MCF 10A (cell line): Measurements from ENCODE around the gene BCL7A. TPM values are rescaled to one million over a fixed set of nuclear protein-coding genes. Genes with fewer than 3 reads are reported as not detected.
"Not testable (repeated sequence)": the region's sequence is repeated elsewhere in the genome, so short reads cannot be mapped to it uniquely, and the experiment has no call there.

Experiments
- BruUV-seq: library from RNA; stranded (reverse); fragments of 400-500 nt; replicated peaks from 2 replicates; lab custom pipeline; 2021; lab: Mats Ljungman, UMichigan
- CTCF ChIA-PET: fragments of 300-600 bp; sonication (Branson Sonifier 250); formaldehyde crosslinking; extraction: SDS; loops from one replicate; lab custom pipeline; 2021; ENCODE audit warnings: antibody characterized with exemption, inconsistent platforms; lab: Yijun Ruan, JAX
- POLR2A ChIA-PET: fragments of 300-600, 350-650 bp; sonication (Branson Sonifier 250); formaldehyde crosslinking; extraction: SDS; loops from one replicate; lab custom pipeline; 2020; ENCODE audit warnings: antibody characterized with exemption, inconsistent platforms; lab: Yijun Ruan, JAX
- DNase-seq: peaks from one replicate; pipeline ENCODE4 v3.0.0-alpha.2; 2018; ENCODE audit not compliant: unreplicated experiment
- H3K27ac Mint-ChIP-seq: one replicate; pipeline ENCODE4 v1.8.0; 2022; ENCODE audit warnings: mild to moderate bottlenecking, low read depth, mixed read lengths; ENCODE audit not compliant: unreplicated experiment
- H3K27me3 Mint-ChIP-seq: one replicate; pipeline ENCODE4 v1.8.0; 2022; ENCODE audit warnings: mixed read lengths; ENCODE audit not compliant: insufficient read depth, unreplicated experiment
- H3K36me3 Mint-ChIP-seq: one replicate; pipeline ENCODE4 v1.8.0; 2022; ENCODE audit warnings: mild to moderate bottlenecking, moderate library complexity, mixed read lengths; ENCODE audit not compliant: insufficient read depth, unreplicated experiment
- H3K4me1 Mint-ChIP-seq: one replicate; pipeline ENCODE4 v1.8.0; 2022; ENCODE audit warnings: mixed read lengths; ENCODE audit not compliant: insufficient read depth, unreplicated experiment
- H3K4me3 Mint-ChIP-seq: one replicate; pipeline ENCODE4 v1.8.0; 2022; ENCODE audit warnings: mild to moderate bottlenecking, moderate library complexity, mixed read lengths; ENCODE audit not compliant: unreplicated experiment
- H3K9me3 Mint-ChIP-seq: one replicate; pipeline ENCODE4 v1.8.0; 2022; ENCODE audit warnings: mixed read lengths; ENCODE audit not compliant: unreplicated experiment
- intact Hi-C: fragments of 100-400 bp; cut with micrococcal nuclease; formaldehyde crosslinking; loops from 2 replicates; pipeline ENCODE4 v1.14.1; 2022
- total RNA-seq: library from RNA; stranded (reverse); gene quantifications from 2 replicates; pipeline ENCODE4 v1.2.3, GENCODE V29; 2022
- TF ChIP-seq, protein P1 (sequence below): fragments of 200-600 bp; IDR thresholded peaks from one replicate; pipeline ENCODE4 v1.8.0; 2022; ENCODE audit warnings: antibody characterized with exemption, mild to moderate bottlenecking; ENCODE audit not compliant: unreplicated experiment

BCL7A gene
- total RNA-seq, 1 experiment from 2014 or later, result 18.1 TPM

DNA sequence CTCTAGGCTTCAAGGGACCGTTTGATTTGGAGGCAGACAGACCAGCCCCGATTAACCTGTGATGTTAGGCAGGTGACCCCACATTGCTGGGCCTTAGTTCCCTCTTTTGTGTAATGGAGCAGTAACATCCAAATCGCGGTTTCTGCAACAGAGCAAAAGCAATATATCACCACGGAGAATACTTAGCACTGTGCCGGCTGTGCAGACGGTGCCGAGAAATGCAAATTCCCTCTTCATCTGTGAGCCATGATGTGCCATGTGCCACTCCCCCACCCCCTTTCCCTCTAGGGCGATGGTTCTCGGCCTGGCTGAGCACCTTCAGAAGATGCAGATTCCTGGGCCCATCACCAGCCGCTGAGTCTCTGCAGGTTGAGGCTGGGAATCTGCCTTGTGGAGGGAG is 10.9 kb downstream of the BCL7A start:
- Mint-ChIP-seq H3K27ac (no peak overlapping the region), H3K27me3 (no peaks in the 10 kb centered on the region), H3K4me3 (no peak overlapping the region), H3K9me3 (no peaks in the 10 kb centered on the region), H3K4me1 (peaks cover 38% of the 10 kb centered on the region), H3K36me3 (peaks cover 32% of the 10 kb centered on the region)
- BruUV-seq, result no TSS peak
- ChIA-PET CTCF (interaction anchor here (0.7 to 1.2 kb wide), 2 partner anchors 90 to 133 kb away, joined by 3 to 8 read pairs; no protein-coding TSS in a partner anchor), POLR2A (interaction anchor here (0.6 to 0.7 kb wide), 3 partner anchors 81 to 1976 kb away, joined by 3 read pairs; no protein-coding TSS in a partner anchor)
- intact Hi-C loops, result no loop called here
- TF ChIP-seq, protein P1, sequence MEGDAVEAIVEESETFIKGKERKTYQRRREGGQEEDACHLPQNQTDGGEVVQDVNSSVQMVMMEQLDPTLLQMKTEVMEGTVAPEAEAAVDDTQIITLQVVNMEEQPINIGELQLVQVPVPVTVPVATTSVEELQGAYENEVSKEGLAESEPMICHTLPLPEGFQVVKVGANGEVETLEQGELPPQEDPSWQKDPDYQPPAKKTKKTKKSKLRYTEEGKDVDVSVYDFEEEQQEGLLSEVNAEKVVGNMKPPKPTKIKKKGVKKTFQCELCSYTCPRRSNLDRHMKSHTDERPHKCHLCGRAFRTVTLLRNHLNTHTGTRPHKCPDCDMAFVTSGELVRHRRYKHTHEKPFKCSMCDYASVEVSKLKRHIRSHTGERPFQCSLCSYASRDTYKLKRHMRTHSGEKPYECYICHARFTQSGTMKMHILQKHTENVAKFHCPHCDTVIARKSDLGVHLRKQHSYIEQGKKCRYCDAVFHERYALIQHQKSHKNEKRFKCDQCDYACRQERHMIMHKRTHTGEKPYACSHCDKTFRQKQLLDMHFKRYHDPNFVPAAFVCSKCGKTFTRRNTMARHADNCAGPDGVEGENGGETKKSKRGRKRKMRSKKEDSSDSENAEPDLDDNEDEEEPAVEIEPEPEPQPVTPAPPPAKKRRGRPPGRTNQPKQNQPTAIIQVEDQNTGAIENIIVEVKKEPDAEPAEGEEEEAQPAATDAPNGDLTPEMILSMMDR, result no peak
- DNase-seq, result no peak

DNA sequence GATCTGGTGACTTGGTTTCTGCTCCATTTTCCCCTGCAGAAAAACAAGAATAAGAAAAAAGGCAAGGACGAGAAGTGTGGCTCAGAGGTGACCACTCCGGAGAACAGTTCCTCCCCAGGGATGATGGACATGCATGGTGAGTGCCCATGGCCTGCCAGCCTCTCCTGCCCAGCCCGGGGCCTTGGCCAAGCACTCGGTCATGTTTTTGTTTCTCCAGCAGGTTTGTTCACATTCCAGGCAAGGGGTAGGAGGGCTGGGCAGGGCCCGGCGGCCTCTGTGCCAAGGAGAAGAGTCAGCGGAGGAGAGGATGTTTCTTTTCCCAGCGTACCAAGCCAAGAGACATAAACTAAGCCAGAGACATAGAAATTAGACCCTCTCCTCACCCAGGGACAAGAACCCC is 13.6 kb downstream of the BCL7A start:
- BruUV-seq, result no TSS peak
- H3K27me3 Mint-ChIP-seq, result no peaks in the 10 kb centered on the region
- intact Hi-C loops, result no loop called here
- no peak for DNase-seq
- H3K36me3 Mint-ChIP-seq, result peaks cover 43% of the 10 kb centered on the region
- TF ChIP-seq, protein P1, result no peak
- no peaks in the 10 kb centered on the region for H3K9me3 Mint-ChIP-seq
- CTCF ChIA-PET, result interaction anchor here (0.6 kb wide), 1 partner anchor 288 kb away, joined by 3 read pairs; no protein-coding TSS in a partner anchor
- H3K4me3 Mint-ChIP-seq, result peak overlapping the region; percentile 28
- POLR2A ChIA-PET, result no interaction called here
- H3K4me1 Mint-ChIP-seq, result peaks cover 18% of the 10 kb centered on the region
- H3K27ac Mint-ChIP-seq, result peak overlapping the region; percentile 84

GRCh38 chr12:122036153-122036552 is 14.5 kb downstream of the BCL7A start:
- H3K27me3 Mint-ChIP-seq, result no peaks in the 10 kb centered on the region
- H3K36me3 Mint-ChIP-seq, result peaks cover 47% of the 10 kb centered on the region
- DNase-seq, result no peak
- H3K4me3 Mint-ChIP-seq, result no peak overlapping the region
- H3K4me1 Mint-ChIP-seq, result peaks cover 11% of the 10 kb centered on the region
- TF ChIP-seq, protein P1, result no peak
- CTCF ChIA-PET, result interaction anchor here (0.7 to 1.3 kb wide), 2 partner anchors 108 to 142 kb away, joined by 3 read pairs; no protein-coding TSS in a partner anchor
- POLR2A ChIA-PET, result no interaction called here
- no peak overlapping the region for H3K27ac Mint-ChIP-seq
- no TSS peak for BruUV-seq
- intact Hi-C loops, result no loop called here
- H3K9me3 Mint-ChIP-seq, result no peaks in the 10 kb centered on the region

DNA sequence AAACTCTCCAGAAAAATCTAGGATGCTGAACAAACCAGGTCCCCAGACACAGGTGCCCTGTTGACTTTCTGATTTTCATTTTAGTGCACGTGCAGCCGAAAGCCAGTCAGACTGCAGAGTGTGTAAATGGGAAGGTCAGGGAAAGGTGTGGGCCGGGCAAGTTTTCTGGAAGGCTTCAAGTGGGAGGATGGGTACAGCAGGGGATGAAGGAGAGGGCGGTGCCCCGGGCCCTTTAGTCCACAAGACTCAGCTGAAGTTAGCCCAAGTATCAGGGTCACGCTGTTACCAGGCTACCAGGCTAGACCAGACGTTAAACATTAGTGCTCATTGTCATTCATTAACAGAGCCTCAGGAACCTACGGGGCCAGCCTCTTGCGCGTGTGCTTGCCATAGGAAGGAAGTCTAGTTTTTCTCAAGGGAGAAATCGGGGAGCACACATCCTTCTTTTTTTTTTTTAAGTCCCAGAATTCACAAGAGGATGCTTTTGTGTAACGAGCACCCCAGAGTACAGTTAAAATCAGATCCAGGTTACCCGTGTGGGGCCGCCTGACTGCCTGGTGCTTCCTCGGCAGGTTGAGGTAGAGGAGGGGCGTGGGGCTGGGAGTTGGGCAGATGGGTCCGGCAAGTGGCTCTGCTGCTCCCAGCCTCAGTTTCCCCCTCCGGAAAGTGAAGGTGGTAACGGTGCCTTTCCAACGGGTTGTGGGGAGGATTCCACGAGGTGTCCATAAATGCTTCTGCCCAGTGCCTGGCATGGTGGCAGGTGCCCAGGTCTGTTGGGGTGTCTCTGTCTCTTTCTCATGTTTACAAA is 19.1 kb downstream of the BCL7A start:
- Mint-ChIP-seq H3K4me1 (peaks cover 4% of the 10 kb centered on the region), H3K27me3 (no peaks in the 10 kb centered on the region), H3K36me3 (peaks cover 65% of the 10 kb centered on the region), H3K27ac (no peak overlapping the region), H3K9me3 (no peaks in the 10 kb centered on the region), H3K4me3 (no peak overlapping the region)
- BruUV-seq, result no TSS peak
- intact Hi-C loops, result no loop called here
- TF ChIP-seq, protein P1, result no peak
- ChIA-PET POLR2A (interaction anchor here (1.3 kb wide), 1 partner anchor 20 kb away, joined by 3 read pairs; no protein-coding TSS in a partner anchor), CTCF (interaction anchor here (0.6 kb wide), 1 partner anchor 14 kb away, joined by 3 read pairs; no protein-coding TSS in a partner anchor)
- DNase-seq, result no peak

DNA sequence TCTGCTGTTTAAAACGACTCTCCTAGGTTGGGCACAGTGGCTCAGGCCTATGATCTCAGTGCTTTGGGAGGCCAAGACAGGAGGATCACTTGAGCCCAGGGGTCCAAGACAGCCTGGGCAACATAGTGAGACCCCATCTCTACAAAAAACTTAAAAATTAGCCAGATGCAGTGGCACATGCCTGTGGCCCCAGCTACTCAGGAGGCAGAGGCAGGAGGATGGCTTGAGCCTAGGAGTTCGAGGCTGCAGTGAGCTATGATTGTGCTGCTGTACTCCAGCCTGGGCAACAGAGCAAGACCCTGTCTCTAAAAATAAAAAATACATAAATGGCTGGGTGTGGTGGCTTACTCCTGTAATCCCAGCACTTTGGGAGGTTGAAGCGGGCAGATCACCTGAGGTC is 19.8 kb downstream of the BCL7A start:
- POLR2A ChIA-PET, result interaction anchor here (1.3 kb wide), 1 partner anchor 20 kb away, joined by 3 read pairs; no protein-coding TSS in a partner anchor
- CTCF ChIA-PET, result interaction anchor here (1.3 to 2.7 kb wide), 2 partner anchors 82 to 247 kb away, joined by 3 to 10 read pairs; partner anchors contain the start of gene RHOF
- BruUV-seq, H3K27me3 Mint-ChIP-seq, H3K9me3 Mint-ChIP-seq, H3K4me3 Mint-ChIP-seq, intact Hi-C loops, H3K27ac Mint-ChIP-seq, H3K4me1 Mint-ChIP-seq, DNase-seq: not testable (repeated sequence)
- H3K36me3 Mint-ChIP-seq, result peaks cover 65% of the 10 kb centered on the region
